ENCODE measurements around the gene GATD1. TPM values are rescaled to one million over a fixed set of nuclear protein-coding genes. Genes with fewer than 3 reads are reported as not detected.

The GATD1 gene
- total and polyA plus RNA-seq, 10 of the 15 experiments (the other 5 are each of a cell fraction or from before 2014, with no cell fraction given) = 1.2 to 92.6 (median 22.3) TPM

- 33% methylated on average over 15 of the region's 15 CpGs for WGBS (ENCODE audit: insufficient coverage, insufficient replicate concordance, low lambda C conversion rate, missing lambda C conversion rate)
These were observed 48.3 kb downstream of the GATD1 start for GRCh38 chr11:728901-729491.

More at GRCh38 chr11:728901-729491, 48.3 kb downstream of the GATD1 start:
- ChIA-PET CTCF (interaction anchor here (0.7 to 8.6 kb wide), 3 partner anchors 12 to 173 kb away, joined by 3 to 127 read pairs (median 3); partner anchors contain the start of genes DEAF1 and TMEM80), POLR2A (no interaction called here), SMC1A (ENCODE audit: uncharacterized antibody, unreplicated experiment) (no interaction called here), RAD21 (ENCODE audit: unreplicated experiment) (no interaction called here)
- Histone ChIP-seq H3K79me2 (ENCODE audit: control insufficient read depth, insufficient read depth, low read length) (no peaks in the 10 kb centered on the region), H4K20me1 (ENCODE audit: control insufficient read depth, insufficient read depth) (no peaks in the 10 kb centered on the region; the same call in 1 of the 2 replicates), H3K9ac (ENCODE audit: control insufficient read depth, insufficient read depth, low read length) (no peak overlapping the region), H3K4me1 (ENCODE audit: control insufficient read depth, insufficient read depth, low read length) (peaks cover 6% of the 10 kb centered on the region), H3K27me3 (replicated peaks in 1 of 2; ENCODE audit: control insufficient read depth in 2 of 2, insufficient read depth in 2 of 2, low read length in 1 of 2) (no peaks in the 10 kb centered on the region), H3K4me2 (ENCODE audit: control insufficient read depth, insufficient read depth) (no peak overlapping the region), H3K36me3 (ENCODE audit: control insufficient read depth in 2 of 2, insufficient read depth in 2 of 2, low read length in 1 of 2) (no peaks in the 10 kb centered on the region), H3K4me3 (no peak overlapping the region), H3K27ac (ENCODE audit: control insufficient read depth, insufficient read depth) (no peak overlapping the region), H2AFZ (ENCODE audit: control insufficient read depth, low read depth, low read length) (no peak overlapping the region), H3K9me3 (replicated peaks; ENCODE audit: control insufficient read depth, insufficient read depth, low read length) (no peaks in the 10 kb centered on the region)
- intact Hi-C loops (cut with micrococcal nuclease; ENCODE audit: unreplicated experiment) (loop anchor here (1.0 kb wide), 1 partner anchor 36 kb away; no protein-coding TSS in a partner anchor), in situ Hi-C loops (cut with MboI) (loop anchor here (10.0 kb wide), 1 partner anchor 64 kb away; no protein-coding TSS in a partner anchor)
- BruUV-seq (replicated peaks) = no TSS peak
- no peak for ATAC-seq
- no peak for FAIRE-seq
- TF ChIP-seq CHD1 (IDR thresholded peaks at IDR 0.05; ENCODE audit: low read depth, low read length) (no peak), HDAC2 (IDR thresholded peaks at IDR 0.05) (no peak), NR2C1 (IDR thresholded peaks at IDR 0.05) (no peak), RFX5 (IDR thresholded peaks at IDR 0.05; ENCODE audit: low read depth, low read length) (no peak), PAX5 (IDR thresholded peaks at IDR 0.05; ENCODE audit: borderline replicate concordance, low read depth, low read length) (no peak), NFYB (IDR thresholded peaks at IDR 0.05; ENCODE audit: insufficient read depth, low read depth, low read length) (no peak), CBFB (IDR thresholded peaks at IDR 0.05; ENCODE audit: low read depth) (no peak), MYB (IDR thresholded peaks at IDR 0.05; ENCODE audit: borderline replicate concordance, low read depth, low read length) (no peak), SMC3 (IDR thresholded peaks at IDR 0.05; ENCODE audit: borderline replicate concordance, low read length) (no peak), CREB1 (IDR thresholded peaks at IDR 0.05; ENCODE audit: low read depth) (no peak)
- no peak for DNase-seq (ENCODE audit: low read depth, low spot score)

Data from GM12878 (cell line).